Trophoblast cell (in vitro differentiated cells and primary cell): Measurements from ENCODE around the gene PDE4B.

Experiments used
- DNase-seq, 2 donors: peaks; one replicate each; pipeline ENCODE4 v3.0.0-alpha.2; 2016
- H2AFZ ChIP-seq: 2 replicates; pipeline ENCODE4 v1.6.1; 2013; ENCODE audit warnings: low read length, moderate library complexity, mild to moderate bottlenecking; ENCODE audit not compliant: insufficient read depth, poor library complexity
- H2AK5ac ChIP-seq: 2 replicates; pipeline ENCODE4 v1.6.1; 2013; ENCODE audit warnings: mild to moderate bottlenecking, low read length
- H2BK120ac ChIP-seq: 2 replicates; pipeline ENCODE4 v1.6.1; 2013; ENCODE audit warnings: low read length, mild to moderate bottlenecking, moderate library complexity; ENCODE audit not compliant: insufficient read depth, poor library complexity
- H2BK12ac ChIP-seq: 2 replicates; pipeline ENCODE4 v1.6.1; 2013; ENCODE audit warnings: mild to moderate bottlenecking, low read length, moderate library complexity
- H2BK5ac ChIP-seq: 2 replicates; pipeline ENCODE4 v1.6.1; 2013; ENCODE audit warnings: low read length, low read depth, moderate library complexity, mild to moderate bottlenecking; ENCODE audit not compliant: poor library complexity
- H3K14ac ChIP-seq: 2 replicates; pipeline ENCODE4 v1.6.1; 2013; ENCODE audit warnings: mild to moderate bottlenecking, low read length
- H3K18ac ChIP-seq: 2 replicates; pipeline ENCODE4 v1.6.1; 2013; ENCODE audit warnings: mild to moderate bottlenecking, low read length
- H3K23ac ChIP-seq: 2 replicates; pipeline ENCODE4 v1.6.1; 2013; ENCODE audit warnings: low read length
- H3K27ac ChIP-seq: 2 replicates; pipeline ENCODE4 v1.5.1; 2013; ENCODE audit warnings: low read depth, mild to moderate bottlenecking, inconsistent platforms, low read length, moderate library complexity
- H3K27me3 ChIP-seq: 2 replicates; pipeline ENCODE4 v1.6.1; 2013; ENCODE audit warnings: inconsistent platforms, mild to moderate bottlenecking, low read length, moderate library complexity; ENCODE audit not compliant: insufficient read depth
- H3K36me3 ChIP-seq, 2 experiments: 1 replicate in 1 of 2; 2 replicates in 1 of 2; pipeline ENCODE4 v1.6.1; 2013; ENCODE audit warnings: low read length in 2 of 2, mild to moderate bottlenecking in 2 of 2, moderate library complexity in 1 of 2; ENCODE audit not compliant: insufficient read depth in 2 of 2, control insufficient read depth in 1 of 2
- H3K4ac ChIP-seq: 2 replicates; pipeline ENCODE4 v1.6.1; 2013; ENCODE audit warnings: low read depth, mild to moderate bottlenecking, low read length, moderate library complexity
- H3K4me1 ChIP-seq, 2 experiments: 1 replicate in 1 of 2; 2 replicates in 1 of 2; pipeline ENCODE4 v1.6.1; 2013; ENCODE audit warnings: low read length in 2 of 2, mild to moderate bottlenecking in 2 of 2, moderate library complexity in 1 of 2; ENCODE audit not compliant: insufficient read depth in 2 of 2, control insufficient read depth in 1 of 2
- H3K4me2 ChIP-seq: 2 replicates; pipeline ENCODE4 v1.6.1; 2013; ENCODE audit warnings: inconsistent platforms, mild to moderate bottlenecking, low read length, moderate library complexity
- H3K4me3 ChIP-seq: 2 replicates; pipeline ENCODE4 v1.5.1; 2013; ENCODE audit warnings: mild to moderate bottlenecking, low read depth, low read length, inconsistent platforms
- H3K79me1 ChIP-seq: one replicate; pipeline ENCODE4 v1.6.1; 2013; ENCODE audit warnings: low read length
- H3K79me2 ChIP-seq: 2 replicates; pipeline ENCODE4 v1.6.1; 2013; ENCODE audit warnings: low read length, mild to moderate bottlenecking; ENCODE audit not compliant: control insufficient read depth, insufficient read depth, poor library complexity
- H3K9ac ChIP-seq: 2 replicates; pipeline ENCODE4 v1.6.1; 2013; ENCODE audit warnings: mild to moderate bottlenecking, low read length
- H3K9me3 ChIP-seq: 2 replicates; pipeline ENCODE4 v1.6.1; 2013; ENCODE audit warnings: low read depth, mild to moderate bottlenecking, control low read depth, inconsistent platforms, low read length; ENCODE audit not compliant: insufficient read depth
- H4K12ac ChIP-seq: 2 replicates; pipeline ENCODE4 v1.6.1; 2013; ENCODE audit warnings: low read depth, mild to moderate bottlenecking, low read length, moderate library complexity
- H4K8ac ChIP-seq: 2 replicates; pipeline ENCODE4 v1.6.1; 2013; ENCODE audit warnings: low read depth, mild to moderate bottlenecking, low read length, moderate library complexity
- H4K91ac ChIP-seq: one replicate; pipeline ENCODE4 v1.6.1; 2013; ENCODE audit warnings: low read depth, mild to moderate bottlenecking, low read length, moderate library complexity
- WGBS: extraction: QIAGEN DNeasy Blood & Tissue Kit; methylation state at CpG from one replicate; pipeline ENCODE4 v1.1.7; 2013; ENCODE audit warnings: missing lambda C conversion rate; ENCODE audit not compliant: insufficient read length, insufficient coverage; ENCODE audit errors: extremely low coverage; 5-methylcytosine and 5-hydroxymethylcytosine counted together

Gene PDE4B

DNA sequence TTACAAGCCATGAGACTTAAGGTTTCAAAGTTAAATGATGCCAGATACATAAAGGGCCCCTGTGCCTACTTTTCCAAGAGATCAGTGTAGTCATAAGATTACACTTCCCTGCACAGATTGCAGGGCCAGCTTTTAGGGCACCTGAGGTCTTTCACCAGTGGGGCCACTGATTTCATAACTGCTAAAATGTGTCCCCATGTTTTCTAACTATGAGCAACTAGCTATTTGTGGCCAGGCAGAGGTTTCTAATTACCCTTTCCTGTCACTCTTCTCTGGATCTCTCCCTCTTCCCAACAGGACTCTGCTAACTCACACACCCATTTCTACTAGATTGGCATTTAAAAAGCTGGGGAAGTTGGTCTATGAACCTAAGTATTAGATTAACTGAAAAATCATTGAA, 534.2 kb downstream of the PDE4B start:
- Histone ChIP-seq H4K12ac (no peak overlapping the region), H3K18ac (no peak overlapping the region), H3K9ac (no peak overlapping the region), H4K8ac (no peak overlapping the region), H3K4me3 (no peak overlapping the region), H2BK120ac (no peak overlapping the region), H3K4me1 (no peaks in the 10 kb centered on the region), H3K36me3 (no peaks in the 10 kb centered on the region), H3K14ac (no peak overlapping the region), H3K4ac (no peak overlapping the region), H3K79me2 (no peaks in the 10 kb centered on the region), H4K91ac (no peak overlapping the region), H3K9me3 (no peaks in the 10 kb centered on the region), H2AFZ (no peak overlapping the region), H3K4me2 (no peak overlapping the region), H2AK5ac (no peak overlapping the region), H3K27ac (no peak overlapping the region), H2BK12ac (no peak overlapping the region), H3K79me1 (peaks cover 4% of the 10 kb centered on the region), H2BK5ac (no peak overlapping the region), H3K23ac (no peak overlapping the region), H3K27me3 (no peaks in the 10 kb centered on the region)
- no peak for DNase-seq

- Histone ChIP-seq H4K12ac (no peak overlapping the region), H3K4me1 (no peaks in the 10 kb centered on the region), H3K4me3 (no peak overlapping the region), H3K27me3 (no peaks in the 10 kb centered on the region), H2BK5ac (no peak overlapping the region), H3K4ac (no peak overlapping the region), H3K79me2 (no peaks in the 10 kb centered on the region), H3K9me3 (no peaks in the 10 kb centered on the region), H3K18ac (no peak overlapping the region), H2AK5ac (no peak overlapping the region), H2BK120ac (no peak overlapping the region), H2BK12ac (no peak overlapping the region), H3K36me3 (no peaks in the 10 kb centered on the region), H3K14ac (no peak overlapping the region), H3K79me1 (peaks cover 4% of the 10 kb centered on the region), H3K23ac (no peak overlapping the region), H3K4me2 (no peak overlapping the region), H3K27ac (no peak overlapping the region), H4K91ac (no peak overlapping the region), H3K9ac (no peak overlapping the region), H4K8ac (no peak overlapping the region), H2AFZ (no peak overlapping the region)
- WGBS, result no CpG with 5 or more reads among the region's 2 CpGs
- no peak for DNase-seq
These were observed 534.9 kb downstream of the PDE4B start for GRCh38 chr1:66327588-66327987.

- H3K18ac ChIP-seq, result no peak overlapping the region
- H2BK120ac ChIP-seq, result no peak overlapping the region
- no peak overlapping the region for H2AFZ ChIP-seq
- no peak overlapping the region for H2BK5ac ChIP-seq
- no peak overlapping the region for H3K4me3 ChIP-seq
- peaks cover 4% of the 10 kb centered on the region for H3K79me1 ChIP-seq
- H3K27ac ChIP-seq, result no peak overlapping the region
- no peak overlapping the region for H4K8ac ChIP-seq
- H3K27me3 ChIP-seq, result no peaks in the 10 kb centered on the region
- H4K12ac ChIP-seq, result no peak overlapping the region
- no peak overlapping the region for H3K9ac ChIP-seq
- no peak overlapping the region for H3K23ac ChIP-seq
- no peak overlapping the region for H3K4ac ChIP-seq
- H3K4me1 ChIP-seq, result no peaks in the 10 kb centered on the region
- no peak overlapping the region for H2AK5ac ChIP-seq
- no peaks in the 10 kb centered on the region for H3K79me2 ChIP-seq
- no peak overlapping the region for H2BK12ac ChIP-seq
- H3K4me2 ChIP-seq, result no peak overlapping the region
- H3K9me3 ChIP-seq, result no peaks in the 10 kb centered on the region
- H3K36me3 ChIP-seq, result no peaks in the 10 kb centered on the region
- H3K14ac ChIP-seq, result no peak overlapping the region
- DNase-seq, result no peak
- no CpG with 5 or more reads among the region's 3 CpGs for WGBS
- no peak overlapping the region for H4K91ac ChIP-seq
These were observed 536.2 kb downstream of the PDE4B start for GRCh38 chr1:66328896-66329295.

- Histone ChIP-seq H3K4me1 (no peaks in the 10 kb centered on the region), H4K91ac (no peak overlapping the region), H3K9me3 (no peaks in the 10 kb centered on the region), H3K79me2 (no peaks in the 10 kb centered on the region), H4K8ac (no peak overlapping the region), H2AFZ (no peak overlapping the region), H2AK5ac (no peak overlapping the region), H3K4me3 (no peak overlapping the region), H3K4ac (no peak overlapping the region), H3K4me2 (no peak overlapping the region), H2BK120ac (no peak overlapping the region), H3K18ac (no peak overlapping the region), H3K79me1 (peaks cover 3% of the 10 kb centered on the region), H3K27ac (no peak overlapping the region), H3K36me3 (no peaks in the 10 kb centered on the region), H2BK5ac (no peak overlapping the region), H4K12ac (no peak overlapping the region), H3K23ac (no peak overlapping the region), H2BK12ac (no peak overlapping the region), H3K14ac (no peak overlapping the region), H3K27me3 (no peaks in the 10 kb centered on the region), H3K9ac (no peak overlapping the region)
- WGBS, result no CpG with 5 or more reads among the region's 4 CpGs
- no peak for DNase-seq
These were observed 538.0 kb downstream of the PDE4B start for GRCh38 chr1:66330722-66331141.
